Measurements from ENCODE around the gene SNX10. TPM values are rescaled to one million over a fixed set of nuclear protein-coding genes. Genes with fewer than 3 reads are reported as not detected.

Gene SNX10
- total RNA-seq, 1 experiment from 2014 or later: 9.4 TPM

DNA sequence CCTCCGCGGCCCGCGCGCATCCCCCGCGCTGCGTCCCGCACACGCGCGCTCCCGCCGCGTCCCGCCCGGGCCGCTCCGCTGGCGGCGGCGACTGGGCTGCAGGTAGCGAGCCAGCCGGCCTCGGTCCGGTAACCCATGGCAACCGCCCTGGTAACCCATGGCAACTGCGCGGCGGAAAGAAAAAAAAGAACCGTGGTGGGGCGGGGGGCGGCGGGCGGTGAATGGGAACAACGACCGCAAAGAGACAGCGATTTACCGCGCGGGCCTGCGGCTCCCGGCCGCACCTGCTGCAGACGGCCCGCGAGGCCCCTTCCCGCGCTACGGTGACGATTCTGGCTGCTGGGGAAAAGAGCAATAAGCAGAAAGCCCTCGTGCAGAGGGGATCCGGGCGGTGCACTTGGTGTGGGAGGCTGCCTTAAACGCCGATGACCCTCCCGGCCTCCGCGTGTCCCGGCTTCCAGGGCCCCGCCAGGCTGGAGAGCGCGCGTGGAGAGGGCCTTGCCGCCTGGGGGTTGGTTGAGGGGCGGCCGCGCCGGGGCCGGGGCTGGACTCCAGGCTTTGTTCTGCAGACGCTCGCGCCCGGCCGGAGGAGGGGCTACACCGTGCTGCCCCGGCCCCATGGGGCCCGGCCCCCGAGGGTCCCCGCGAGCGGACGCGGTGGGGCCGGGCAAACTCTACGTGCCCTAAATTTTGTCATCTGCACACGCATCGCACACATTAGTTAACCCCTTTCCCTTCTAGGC is 84.7 kb downstream of the SNX10 start:
- H3K14ac ChIP-seq (ENCODE audit: insufficient read depth, low read length): peak overlapping the region; percentile 93
- no CpG with 5 or more reads among the region's 88 CpGs for WGBS (ENCODE audit: extremely low coverage, insufficient read length, low lambda C conversion rate)
- H3K79me1 ChIP-seq (ENCODE audit: insufficient read depth, low read depth, low read length, poor library complexity, severe bottlenecking): no peaks in the 10 kb centered on the region
- no peak overlapping the region for H4K8ac ChIP-seq (replicated peaks; ENCODE audit: insufficient read length, low read depth, low read length)
- H2BK12ac ChIP-seq (ENCODE audit: insufficient read length, low read depth, low read length): no peak overlapping the region
- H2BK5ac ChIP-seq (ENCODE audit: insufficient read length, low read length): no peak overlapping the region
- H3K27me3 ChIP-seq (ENCODE audit: insufficient read depth, low read length): no peaks in the 10 kb centered on the region
- peak; percentile 86 for DNase-seq
- H4K91ac ChIP-seq (ENCODE audit: insufficient read length, low read depth, low read length): no peak overlapping the region
- no peaks in the 10 kb centered on the region for H3K4me1 ChIP-seq (ENCODE audit: insufficient read depth, low read length)
- H3K36me3 Mint-ChIP-seq (ENCODE audit: insufficient read depth in 1 of 3, low read depth in 3 of 3): no peaks in the 10 kb centered on the region; a peak in 1 of 7 replicates
- no peak overlapping the region for H3K27ac ChIP-seq (ENCODE audit: insufficient read length, low read depth, low read length)
- peak overlapping the region; percentile 76 to 92 for H3K4me3 Mint-ChIP-seq
- H2BK15ac ChIP-seq (ENCODE audit: low read depth, low read length): no peak overlapping the region
- H3K23ac ChIP-seq (ENCODE audit: insufficient read length, low read depth, low read length): no peak overlapping the region
- H3K9ac ChIP-seq (ENCODE audit: extremely low read depth, insufficient read length, low read length): no peak overlapping the region
- no peaks in the 10 kb centered on the region for H4K20me1 ChIP-seq (ENCODE audit: control insufficient read depth, insufficient read depth, insufficient read length)
- peaks cover 9% of the 10 kb centered on the region for H3K27me3 Mint-ChIP-seq (ENCODE audit: low read depth)
- peak overlapping the region; percentile 49 for H2BK120ac ChIP-seq (ENCODE audit: low read depth, low read length, poor library complexity, severe bottlenecking)
- no peaks in the 10 kb centered on the region for H3K79me2 ChIP-seq (ENCODE audit: insufficient read depth, low read length)
- H3K9me3 ChIP-seq (ENCODE audit: control insufficient read depth, low read depth, low read length): no peaks in the 10 kb centered on the region
- peak overlapping the region; percentile 55 for H3K4me2 ChIP-seq (ENCODE audit: insufficient read depth, insufficient read length, low read length)
- no peak overlapping the region for H2AFZ ChIP-seq (ENCODE audit: low read length)
- no peak overlapping the region for H3K56ac ChIP-seq (ENCODE audit: insufficient read length, low read depth, low read length)
- H2AK5ac ChIP-seq (ENCODE audit: insufficient read length, low read length): no peak overlapping the region
- H3T11ph ChIP-seq (ENCODE audit: low read length): no peak overlapping the region
- no peak overlapping the region for H2BK20ac ChIP-seq (ENCODE audit: low read depth, low read length, poor library complexity, severe bottlenecking)
- H3K18ac ChIP-seq (ENCODE audit: insufficient read length, low read depth, low read length): peak overlapping the region; percentile 91
- no peak overlapping the region for H4K5ac ChIP-seq (ENCODE audit: insufficient read length, low read depth, low read length)
- no peak for TF ChIP-seq CTCF (conservative IDR thresholded peaks at IDR 0.05)
- peaks cover 9 to 18% of the 10 kb centered on the region in 2 experiments for H3K4me1 Mint-ChIP-seq
- H3K4ac ChIP-seq (ENCODE audit: low read depth, low read length): no peak overlapping the region
- peaks cover 4% of the 10 kb centered on the region for H3K23me2 ChIP-seq (ENCODE audit: insufficient read length, low read depth, low read length, poor library complexity, severe bottlenecking)
- no peak overlapping the region for H3K27ac Mint-ChIP-seq
- H3K9me3 Mint-ChIP-seq: no peaks in the 10 kb centered on the region; a peak in 1 of 5 replicates

All from H9 (cell line).